IPS-18a (cell line): ENCODE data around the gene GFER.
A peak's percentile ranks its signal among the peaks of the same experiment; 100 is the strongest.

ENCODE experiments used
- H3K27ac ChIP-seq: one replicate; pipeline ENCODE4 v1.5.1; 2013; ENCODE audit warnings: low read length
- H3K27me3 ChIP-seq: one replicate; pipeline ENCODE4 v1.6.1; 2013; ENCODE audit warnings: mild to moderate bottlenecking, low read length; ENCODE audit not compliant: control insufficient read depth, insufficient read depth
- H3K36me3 ChIP-seq: one replicate; pipeline ENCODE4 v1.6.1; 2013; ENCODE audit warnings: low read depth, low read length; ENCODE audit not compliant: control insufficient read depth
- H3K4me1 ChIP-seq: one replicate; pipeline ENCODE4 v1.6.1; 2013; ENCODE audit warnings: low read depth, low read length; ENCODE audit not compliant: control insufficient read depth
- H3K4me3 ChIP-seq: one replicate; pipeline ENCODE4 v1.5.1; 2013; ENCODE audit warnings: low read length
- H3K9ac ChIP-seq: one replicate; pipeline ENCODE4 v1.6.1; 2013; ENCODE audit warnings: mild to moderate bottlenecking, low read length, moderate library complexity
- H3K9me3 ChIP-seq: one replicate; pipeline ENCODE4 v1.6.1; 2013; ENCODE audit warnings: low read depth, low read length; ENCODE audit not compliant: control insufficient read depth

GFER gene

DNA sequence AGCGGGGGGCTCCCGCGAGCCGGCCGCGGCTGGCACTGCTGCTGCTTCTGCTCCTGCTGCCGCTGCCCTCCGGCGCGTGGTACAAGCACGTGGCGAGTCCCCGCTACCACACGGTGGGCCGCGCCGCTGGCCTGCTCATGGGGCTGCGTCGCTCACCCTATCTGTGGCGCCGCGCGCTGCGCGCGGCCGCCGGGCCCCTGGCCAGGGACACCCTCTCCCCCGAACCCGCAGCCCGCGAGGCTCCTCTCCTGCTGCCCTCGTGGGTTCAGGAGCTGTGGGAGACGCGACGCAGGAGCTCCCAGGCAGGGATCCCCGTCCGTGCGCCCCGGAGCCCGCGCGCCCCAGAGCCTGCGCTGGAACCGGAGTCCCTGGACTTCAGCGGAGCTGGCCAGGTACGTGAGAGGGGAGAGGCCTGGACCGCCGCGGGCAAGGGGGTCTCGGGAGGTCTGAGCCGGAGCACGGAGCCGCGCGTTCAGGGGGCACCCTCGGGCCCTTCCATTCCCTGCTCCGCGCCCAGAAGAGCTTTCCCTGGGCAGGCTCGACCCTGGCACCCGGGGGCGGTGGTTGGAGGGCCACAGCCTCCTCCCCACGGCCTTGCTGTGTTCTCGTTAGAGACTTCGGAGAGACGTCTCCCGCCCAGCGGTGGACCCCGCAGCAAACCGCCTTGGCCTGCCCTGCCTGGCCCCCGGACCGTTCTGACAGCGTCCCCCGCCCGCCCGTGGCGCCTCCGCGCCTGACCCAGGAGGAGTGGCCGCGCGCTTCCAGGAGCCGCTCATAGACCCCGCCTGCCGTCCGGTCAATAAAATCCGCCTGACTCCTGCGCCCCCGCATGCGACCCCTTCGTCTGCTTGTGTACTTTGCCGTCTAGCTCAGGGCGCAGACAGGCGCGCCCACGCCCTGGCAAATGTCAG, 36.2 kb downstream of the GFER start:
- no peaks in the 10 kb centered on the region for H3K36me3 ChIP-seq
- H3K9me3 ChIP-seq = no peaks in the 10 kb centered on the region
- H3K27ac ChIP-seq = no peak overlapping the region
- no peaks in the 10 kb centered on the region for H3K4me1 ChIP-seq
- H3K9ac ChIP-seq = no peak overlapping the region
- peak overlapping the region; percentile 53 for H3K4me3 ChIP-seq
- peaks cover 48% of the 10 kb centered on the region for H3K27me3 ChIP-seq

DNA sequence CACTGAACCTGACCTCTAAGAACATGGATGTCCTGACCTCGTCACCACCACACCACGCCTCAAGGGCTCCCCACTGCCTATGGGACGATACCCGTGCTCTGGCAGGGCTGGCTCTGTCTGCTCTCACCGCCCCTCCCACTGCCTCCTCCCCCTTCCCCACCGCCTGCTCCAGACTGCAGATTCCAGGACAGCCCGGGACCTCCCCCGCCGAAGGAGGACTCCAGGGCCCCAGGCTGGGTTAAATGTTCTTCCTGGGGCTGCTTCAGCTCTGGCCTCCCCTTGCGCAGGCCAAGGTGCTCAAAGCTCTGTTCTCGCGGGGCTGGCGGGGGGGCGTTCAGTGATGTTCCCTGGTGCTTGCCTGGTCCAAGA, 38.7 kb downstream of the GFER start:
- Histone ChIP-seq H3K27me3 (peaks cover 69% of the 10 kb centered on the region), H3K9me3 (no peaks in the 10 kb centered on the region), H3K27ac (no peak overlapping the region), H3K36me3 (no peaks in the 10 kb centered on the region), H3K4me3 (peak overlapping the region; percentile 61), H3K4me1 (no peaks in the 10 kb centered on the region), H3K9ac (no peak overlapping the region)

DNA sequence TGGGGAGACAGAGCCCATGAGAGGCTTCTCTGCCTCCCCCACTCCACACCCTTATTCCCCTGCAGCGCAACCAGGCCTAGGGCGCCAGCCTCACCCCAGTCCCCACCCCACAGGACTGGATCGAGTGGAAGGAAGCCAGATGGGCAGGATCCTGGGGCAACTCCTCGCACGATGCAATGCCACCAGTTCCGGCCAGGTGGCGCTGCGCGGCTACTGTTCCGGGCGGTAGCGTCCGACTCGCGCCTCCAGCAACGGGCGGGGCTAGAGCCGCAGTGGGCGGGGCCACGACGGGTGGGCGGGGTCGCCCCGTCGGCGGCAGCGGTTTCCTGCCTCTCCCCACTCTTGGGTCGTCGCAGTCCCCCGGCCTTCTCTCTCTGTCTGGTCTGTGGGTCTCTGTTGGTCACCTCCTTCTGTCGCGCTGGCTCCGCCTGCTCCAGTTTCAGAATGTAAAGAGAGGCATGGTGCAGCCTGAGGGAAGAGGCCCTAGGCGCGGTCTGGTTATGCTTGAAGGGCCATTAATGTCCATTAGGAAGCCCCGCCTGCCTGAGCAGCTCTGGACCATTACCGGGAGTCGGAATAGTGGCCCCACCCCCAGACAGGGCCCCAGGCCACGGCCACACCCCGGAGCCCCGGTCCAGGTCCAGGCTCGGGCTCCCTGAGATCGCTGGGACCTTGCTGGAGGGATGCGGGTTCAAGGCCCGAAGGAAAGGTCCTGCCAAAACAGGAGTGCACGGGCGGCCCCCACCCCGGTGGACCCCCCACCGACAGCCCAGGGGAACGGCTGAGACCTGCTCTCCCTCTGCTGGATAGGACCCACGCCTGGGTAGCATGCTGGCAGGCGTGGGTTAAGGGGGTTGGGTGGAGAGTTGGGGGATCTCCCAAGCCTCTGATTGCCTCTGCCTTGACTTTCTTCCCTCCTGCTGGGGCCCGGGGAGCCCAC, 39.4 kb downstream of the GFER start:
- Histone ChIP-seq H3K4me1 (no peaks in the 10 kb centered on the region), H3K27ac (no peak overlapping the region), H3K4me3 (peak overlapping the region; percentile 61), H3K27me3 (peaks cover 75% of the 10 kb centered on the region), H3K36me3 (no peaks in the 10 kb centered on the region), H3K9me3 (no peaks in the 10 kb centered on the region), H3K9ac (no peak overlapping the region)

DNA sequence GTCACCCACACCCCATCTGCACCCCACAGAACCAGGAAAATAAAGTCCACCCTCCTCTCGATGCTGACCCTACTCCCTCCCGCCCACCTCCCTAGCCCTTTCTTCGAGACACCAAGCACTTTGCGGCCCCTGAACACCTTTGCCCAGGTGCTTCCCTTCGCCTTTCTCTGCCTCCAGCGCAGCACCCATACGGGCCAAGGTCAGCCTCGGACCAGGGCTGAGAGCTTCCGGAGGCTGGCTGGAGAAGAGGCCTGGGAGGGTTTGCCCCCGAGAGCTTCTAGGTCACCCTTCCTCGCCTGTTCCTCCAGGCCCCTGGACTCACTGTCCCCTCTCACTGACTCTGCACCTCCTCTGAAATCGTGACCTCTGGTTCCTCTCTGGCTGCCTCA, 40.0 kb downstream of the GFER start:
- Histone ChIP-seq H3K9me3 (no peaks in the 10 kb centered on the region), H3K9ac (no peak overlapping the region), H3K27me3 (peaks cover 74% of the 10 kb centered on the region), H3K4me3 (no peak overlapping the region), H3K4me1 (no peaks in the 10 kb centered on the region), H3K27ac (no peak overlapping the region), H3K36me3 (no peaks in the 10 kb centered on the region)

DNA sequence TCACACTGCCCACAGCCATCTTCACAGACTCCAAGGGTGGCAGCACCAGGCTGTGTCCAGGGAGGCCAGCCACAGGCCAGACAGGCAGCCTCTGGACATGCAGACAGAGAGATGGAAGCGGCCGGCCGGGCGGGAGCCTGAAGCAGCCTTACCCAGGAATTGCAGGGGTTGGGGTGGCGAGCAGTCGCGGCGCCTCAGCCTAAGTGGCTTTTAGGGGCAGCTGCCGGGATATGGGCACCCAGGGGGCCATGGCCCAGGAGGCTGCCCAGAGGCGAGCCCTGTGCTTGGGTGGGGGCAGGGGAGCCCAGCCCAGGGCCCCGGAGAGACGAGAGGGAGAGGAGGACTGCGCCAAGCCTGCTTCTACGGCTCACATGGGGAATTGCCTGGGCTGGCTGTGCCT, 41.3 kb downstream of the GFER start:
- H3K9me3 ChIP-seq = no peaks in the 10 kb centered on the region
- no peak overlapping the region for H3K27ac ChIP-seq
- no peaks in the 10 kb centered on the region for H3K4me1 ChIP-seq
- H3K27me3 ChIP-seq = peaks cover 62% of the 10 kb centered on the region
- no peaks in the 10 kb centered on the region for H3K36me3 ChIP-seq
- no peak overlapping the region for H3K4me3 ChIP-seq
- H3K9ac ChIP-seq = no peak overlapping the region

DNA sequence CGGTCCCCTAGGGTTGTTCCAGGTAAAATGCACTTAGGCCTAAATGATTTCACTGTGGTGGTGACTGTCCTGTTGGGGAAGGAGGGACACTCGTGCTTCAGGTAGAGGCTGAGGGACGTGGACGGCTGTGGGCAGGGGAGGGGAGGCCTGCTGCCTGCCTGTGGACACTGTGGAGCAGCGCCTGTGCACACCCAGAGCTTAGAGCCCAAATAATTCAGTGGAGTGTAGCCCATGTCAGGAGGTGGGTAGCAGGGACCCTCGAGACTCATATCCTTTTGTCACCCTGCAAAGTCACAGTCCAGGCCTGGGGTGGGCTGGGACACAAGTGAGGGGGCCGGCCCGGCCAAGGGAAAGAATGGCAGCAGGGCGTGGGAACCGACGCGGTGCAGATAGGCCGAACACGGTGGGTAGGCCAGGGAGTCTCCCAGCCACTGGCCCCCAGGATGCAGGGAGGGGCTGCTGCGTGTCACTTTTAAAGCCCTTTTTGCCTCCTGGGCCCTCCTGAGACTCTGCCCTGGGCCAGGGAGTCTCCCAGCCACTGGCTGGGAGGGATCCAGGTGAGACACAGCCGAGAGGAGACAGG, 42.0 kb downstream of the GFER start:
- Histone ChIP-seq H3K9ac (no peak overlapping the region), H3K4me3 (no peak overlapping the region), H3K4me1 (no peaks in the 10 kb centered on the region)

DNA sequence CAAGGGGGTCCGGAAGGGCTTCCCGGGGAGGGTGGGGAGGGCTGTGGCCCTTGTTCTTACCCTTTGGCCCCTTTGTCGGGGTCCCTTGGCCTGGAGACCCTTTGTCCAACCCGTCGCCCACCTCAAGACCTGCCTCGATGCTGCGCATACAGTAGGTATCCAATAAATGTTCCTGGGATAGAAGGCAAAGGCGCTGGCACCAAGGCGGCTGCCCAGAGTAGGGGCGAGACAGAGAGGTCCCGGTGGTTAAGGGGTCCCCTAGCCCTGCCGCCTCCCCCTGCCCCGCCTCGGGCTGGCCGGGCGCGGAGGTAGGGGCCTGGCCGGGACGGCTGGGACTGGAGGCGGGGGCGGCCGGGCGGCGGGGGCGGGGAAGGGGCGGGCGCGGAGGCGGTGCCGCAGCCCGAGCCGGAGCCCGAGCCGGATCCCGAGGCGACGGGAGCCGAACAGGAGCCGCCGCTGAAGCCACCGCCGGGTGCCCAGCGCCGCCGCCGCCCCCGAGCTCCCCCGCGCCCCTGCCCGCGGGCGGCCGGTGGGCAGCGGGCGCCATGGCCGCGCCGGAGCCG, 42.5 kb downstream of the GFER start, which contains the start of gene NHERF2:
TSS of gene NHERF2 (plus strand) at position 442 of the 563 bp plus-strand sequence. CDS start at position 546, 104 bp downstream.
- Histone ChIP-seq H3K36me3 (no peaks in the 10 kb centered on the region), H3K9ac (no peak within 1 kb of the TSS), H3K27me3 (peaks cover 49% of the 10 kb centered on the region), H3K9me3 (no peaks in the 10 kb centered on the region), H3K4me1 (no peaks in the 10 kb centered on the region), H3K27ac (no peak within 1 kb of the TSS), H3K4me3 (peak within 1 kb of the TSS; percentile 53)

More for the DNA sequence above, 42.0 kb downstream of the GFER start:
- H3K27ac ChIP-seq = no peak overlapping the region
- H3K27me3 ChIP-seq = peaks cover 54% of the 10 kb centered on the region
- H3K36me3 ChIP-seq = no peaks in the 10 kb centered on the region
- no peaks in the 10 kb centered on the region for H3K9me3 ChIP-seq

DNA sequence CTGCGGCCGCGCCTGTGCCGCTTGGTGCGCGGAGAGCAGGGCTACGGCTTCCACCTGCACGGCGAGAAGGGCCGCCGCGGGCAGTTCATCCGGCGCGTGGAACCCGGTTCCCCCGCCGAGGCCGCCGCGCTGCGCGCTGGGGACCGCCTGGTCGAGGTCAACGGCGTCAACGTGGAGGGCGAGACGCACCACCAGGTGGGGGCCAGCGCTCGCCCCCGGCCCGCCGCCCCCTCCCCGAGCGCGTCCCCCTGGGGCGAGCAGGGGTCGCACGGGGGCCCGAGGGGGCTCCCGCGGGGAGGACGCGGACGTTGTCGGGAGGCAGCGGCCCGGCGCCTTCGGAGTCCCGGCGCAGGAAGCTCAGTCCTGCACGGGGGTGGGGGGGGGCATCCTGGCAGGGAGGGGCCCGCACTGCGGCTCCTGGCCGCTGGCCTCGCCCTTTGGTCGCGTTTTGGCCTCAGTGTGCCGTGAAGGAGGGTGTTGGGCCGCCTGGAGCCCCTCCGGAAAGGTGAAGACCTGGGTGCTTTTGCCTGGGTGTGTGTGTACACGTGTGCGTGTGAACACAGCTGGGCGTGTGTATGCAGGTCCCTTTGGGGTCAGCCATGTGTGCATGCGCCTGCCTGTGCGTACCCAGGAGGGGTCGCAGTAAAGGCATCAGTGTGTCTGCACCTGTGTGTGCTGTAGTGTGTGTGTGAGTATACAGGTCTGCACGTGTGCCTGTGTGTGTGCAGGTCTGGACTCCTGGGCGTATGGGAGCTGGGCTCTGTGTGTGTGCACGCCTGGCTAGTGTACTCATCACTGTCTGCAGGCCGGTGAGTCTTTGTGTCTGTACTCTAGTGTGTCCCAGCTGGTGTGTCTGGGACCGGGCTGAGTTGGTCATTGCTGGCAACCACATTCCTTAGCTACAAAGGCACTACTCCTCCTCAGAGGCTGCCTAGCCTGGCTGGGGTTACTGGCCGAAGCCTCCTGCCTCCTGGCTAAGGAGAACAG, 43.3 kb downstream of the GFER start:
- H3K9ac ChIP-seq = no peak overlapping the region

DNA sequence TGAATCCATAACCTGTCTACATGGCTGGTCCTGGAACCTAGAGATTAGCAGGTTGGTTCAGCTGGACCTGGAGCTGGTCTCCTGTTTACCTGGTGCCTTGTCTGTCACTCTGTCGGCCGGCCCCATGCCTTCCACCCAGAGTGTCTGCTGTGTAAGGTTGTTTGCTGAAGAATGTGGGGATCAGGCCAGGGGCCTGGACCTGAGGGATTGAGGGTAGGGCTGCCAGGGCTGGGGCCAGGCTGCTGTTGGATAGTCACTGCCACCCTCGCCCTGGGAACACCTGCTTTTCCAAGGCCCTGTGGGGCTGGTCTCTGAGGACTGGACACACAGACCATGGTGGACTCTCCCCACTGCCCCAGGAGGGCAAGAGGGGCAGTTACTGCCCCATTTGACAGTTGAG, 44.2 kb downstream of the GFER start:
- no peaks in the 10 kb centered on the region for H3K4me1 ChIP-seq
- H3K9me3 ChIP-seq = no peaks in the 10 kb centered on the region
- H3K36me3 ChIP-seq = no peaks in the 10 kb centered on the region
- H3K27ac ChIP-seq = no peak overlapping the region
- no peak overlapping the region for H3K4me3 ChIP-seq
- H3K27me3 ChIP-seq = peaks cover 38% of the 10 kb centered on the region
- no peak overlapping the region for H3K9ac ChIP-seq

More for the DNA sequence above, 43.3 kb downstream of the GFER start:
- Histone ChIP-seq H3K4me3 (peak overlapping the region; percentile 53), H3K27ac (no peak overlapping the region), H3K4me1 (no peaks in the 10 kb centered on the region), H3K36me3 (no peaks in the 10 kb centered on the region), H3K27me3 (peaks cover 41% of the 10 kb centered on the region), H3K9me3 (no peaks in the 10 kb centered on the region)

DNA sequence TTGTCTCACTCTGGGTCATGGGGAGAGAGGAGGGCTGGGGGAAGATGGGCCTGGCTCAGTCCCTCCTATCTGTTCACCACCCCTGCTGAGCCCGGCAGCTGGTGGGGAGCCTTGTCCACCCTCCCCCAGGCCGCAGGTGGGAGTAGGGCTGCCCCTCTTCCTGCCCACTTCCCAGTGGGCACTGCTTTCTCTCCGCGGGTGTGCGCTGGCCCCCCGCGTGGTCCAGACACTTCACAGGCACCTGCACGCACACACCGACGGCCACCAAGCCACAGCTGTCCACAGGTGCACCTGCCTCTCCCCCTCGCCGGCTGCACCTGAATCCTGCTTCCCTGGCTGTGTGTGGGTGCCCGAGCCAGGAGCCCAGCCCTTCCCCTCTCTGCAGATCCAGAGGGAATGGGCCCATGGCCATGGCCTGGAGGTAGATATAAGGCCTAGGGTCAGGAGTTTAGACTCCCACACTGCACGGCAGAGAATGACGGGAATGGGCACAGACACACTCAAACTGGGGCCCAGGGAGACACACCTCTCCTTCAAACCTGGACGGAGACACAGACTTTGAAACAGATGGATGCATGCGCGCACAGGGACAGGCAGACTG, 44.7 kb downstream of the GFER start:
- Histone ChIP-seq H3K9me3 (no peaks in the 10 kb centered on the region), H3K27ac (no peak overlapping the region), H3K36me3 (no peaks in the 10 kb centered on the region), H3K27me3 (peaks cover 38% of the 10 kb centered on the region), H3K4me3 (no peak overlapping the region), H3K9ac (no peak overlapping the region), H3K4me1 (no peaks in the 10 kb centered on the region)
